ENCODE data around the gene PPARG.

DNA sequence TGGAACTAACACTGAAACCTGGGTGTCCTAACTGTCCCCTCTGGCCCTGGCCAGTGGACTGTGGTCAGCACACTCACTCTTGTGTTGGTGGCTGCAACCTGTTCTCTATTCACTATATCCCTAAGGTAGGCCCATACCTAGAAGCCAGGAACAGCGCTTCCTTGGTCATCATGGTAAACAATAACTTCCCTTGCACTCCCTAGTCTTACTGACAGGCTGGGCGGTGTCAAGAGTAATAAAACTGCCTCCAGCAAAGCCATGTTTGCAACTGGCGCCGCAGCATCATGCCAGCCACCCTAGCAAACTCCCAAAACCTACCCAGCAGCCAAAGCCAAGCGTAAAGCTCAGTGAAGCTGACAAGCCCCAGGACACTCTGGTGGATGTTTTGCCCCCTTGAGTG, 132.3 kb downstream of the PPARG start:
- TF ChIP-seq, protein P1, sequence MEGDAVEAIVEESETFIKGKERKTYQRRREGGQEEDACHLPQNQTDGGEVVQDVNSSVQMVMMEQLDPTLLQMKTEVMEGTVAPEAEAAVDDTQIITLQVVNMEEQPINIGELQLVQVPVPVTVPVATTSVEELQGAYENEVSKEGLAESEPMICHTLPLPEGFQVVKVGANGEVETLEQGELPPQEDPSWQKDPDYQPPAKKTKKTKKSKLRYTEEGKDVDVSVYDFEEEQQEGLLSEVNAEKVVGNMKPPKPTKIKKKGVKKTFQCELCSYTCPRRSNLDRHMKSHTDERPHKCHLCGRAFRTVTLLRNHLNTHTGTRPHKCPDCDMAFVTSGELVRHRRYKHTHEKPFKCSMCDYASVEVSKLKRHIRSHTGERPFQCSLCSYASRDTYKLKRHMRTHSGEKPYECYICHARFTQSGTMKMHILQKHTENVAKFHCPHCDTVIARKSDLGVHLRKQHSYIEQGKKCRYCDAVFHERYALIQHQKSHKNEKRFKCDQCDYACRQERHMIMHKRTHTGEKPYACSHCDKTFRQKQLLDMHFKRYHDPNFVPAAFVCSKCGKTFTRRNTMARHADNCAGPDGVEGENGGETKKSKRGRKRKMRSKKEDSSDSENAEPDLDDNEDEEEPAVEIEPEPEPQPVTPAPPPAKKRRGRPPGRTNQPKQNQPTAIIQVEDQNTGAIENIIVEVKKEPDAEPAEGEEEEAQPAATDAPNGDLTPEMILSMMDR (IDR thresholded peaks at IDR 0.05; ENCODE audit: low read depth, low read length, poor library complexity, severe bottlenecking), result no peak
- TF ChIP-seq EZH2phosphoT487 (IDR thresholded peaks at IDR 0.05; ENCODE audit: borderline replicate concordance, low read length), result no peak

Data from DOHH2 (cell line).